Inflammatory macrophage treated with lipopolysaccharide for 1 hour (primary cell): ENCODE measurements around the gene FBLN2.

Experiments
- DNase-seq, 2 donors: peaks; one replicate each; pipeline ENCODE4 v3.0.0-alpha.2; 2020 to 2022

FBLN2 gene

GRCh38 chr3:13569201-13569600 lies 20.3 kb downstream of the FBLN2 start:
- DNase-seq, result no peak

GRCh38 chr3:13569641-13570390 lies 20.9 kb downstream of the FBLN2 start:
- DNase-seq, result no peak

GRCh38 chr3:13570391-13571194 lies 21.7 kb downstream of the FBLN2 start:
- DNase-seq, result no peak

- no peak for DNase-seq
These were observed 22.3 kb downstream of the FBLN2 start for GRCh38 chr3:13571264-13571663.

GRCh38 chr3:13571831-13572750 lies 23.2 kb downstream of the FBLN2 start:
- no peak for DNase-seq

- no peak for DNase-seq
These were observed 24.1 kb downstream of the FBLN2 start for GRCh38 chr3:13572926-13573623.

GRCh38 chr3:13574083-13574797 lies 25.3 kb downstream of the FBLN2 start:
- DNase-seq, result no peak

GRCh38 chr3:13574798-13575451 lies 26.0 kb downstream of the FBLN2 start:
- no peak for DNase-seq

- no peak for DNase-seq
These were observed 26.6 kb downstream of the FBLN2 start for GRCh38 chr3:13575459-13576061.

GRCh38 chr3:13577181-13578121 lies 28.5 kb downstream of the FBLN2 start:
- no peak for DNase-seq

GRCh38 chr3:13578251-13578650 lies 29.3 kb downstream of the FBLN2 start:
- DNase-seq, result no peak

- peak; percentile 56 to 85 for DNase-seq
These were observed 30.1 kb downstream of the FBLN2 start for GRCh38 chr3:13579063-13579462.

- no peak for DNase-seq
These were observed 31.5 kb downstream of the FBLN2 start for GRCh38 chr3:13580256-13581023.

- no peak for DNase-seq
These were observed 32.8 kb downstream of the FBLN2 start for GRCh38 chr3:13581485-13582365.

- no peak for DNase-seq
These were observed 33.7 kb downstream of the FBLN2 start for GRCh38 chr3:13582366-13583250.
